Activated T-helper 17 cell treated with anti-CD3 and anti-CD28 coated beads, Interleukin-2, amount 50 U/mL, for 72 hours (primary cell): Measurements from ENCODE around the gene WWC1. TPM values are rescaled to one million over a fixed set of nuclear protein-coding genes. Genes with fewer than 3 reads are reported as not detected.
A peak's percentile ranks its signal among the peaks of the same experiment; 100 is the strongest.

ENCODE experiments used
- ATAC-seq: fragments of 150-1000 bp; cut with Tn5 transposase; replicated peaks from 2 replicates; pipeline ENCODE4 v1.10.0; 2021; ENCODE audit warnings: mild to moderate bottlenecking, moderate library complexity
- H3K27ac Mint-ChIP-seq: one replicate; pipeline ENCODE4 v1.8.0; 2022; ENCODE audit warnings: mixed read lengths
- H3K27me3 Mint-ChIP-seq: one replicate; pipeline ENCODE4 v1.8.0; 2022; ENCODE audit warnings: mixed read lengths
- H3K36me3 Mint-ChIP-seq: one replicate; pipeline ENCODE4 v1.8.0; 2022; ENCODE audit warnings: low read depth, mild to moderate bottlenecking, mixed read lengths
- H3K4me1 Mint-ChIP-seq: one replicate; pipeline ENCODE4 v1.8.0; 2022; ENCODE audit warnings: mixed read lengths
- H3K4me3 Mint-ChIP-seq: one replicate; pipeline ENCODE4 v1.8.0; 2022; ENCODE audit warnings: mild to moderate bottlenecking, mixed read lengths
- H3K9me3 Mint-ChIP-seq: one replicate; pipeline ENCODE4 v1.8.0; 2022; ENCODE audit warnings: mixed read lengths
- total RNA-seq, 2 donors: library from RNA; stranded (reverse); gene quantifications; one replicate each; pipeline ENCODE4 v1.2.3, GENCODE V29; 2022

WWC1 gene
- total RNA-seq, 2 donors from 2014 or later = 1.3 to 1.9 TPM

GRCh38 chr5:168407211-168407610 lies 115.8 kb downstream of the WWC1 start:
- Mint-ChIP-seq H3K27ac (no peak overlapping the region), H3K36me3 (peaks cover 5% of the 10 kb centered on the region), H3K4me1 (peaks cover 15% of the 10 kb centered on the region), H3K27me3 (peaks cover 4% of the 10 kb centered on the region), H3K9me3 (no peaks in the 10 kb centered on the region), H3K4me3 (no peak overlapping the region)
- peak; percentile 45 for ATAC-seq

- no peaks in the 10 kb centered on the region for H3K9me3 Mint-ChIP-seq
Measured at GRCh38 chr5:168408561-168409305, 117.3 kb downstream of the WWC1 start.

GRCh38 chr5:168409591-168410458 lies 118.4 kb downstream of the WWC1 start:
- H3K4me1 Mint-ChIP-seq = peaks cover 15% of the 10 kb centered on the region
- peaks cover 6% of the 10 kb centered on the region for H3K36me3 Mint-ChIP-seq
- peak overlapping the region; percentile 74 for H3K4me3 Mint-ChIP-seq
- H3K27me3 Mint-ChIP-seq = peaks cover 4% of the 10 kb centered on the region
- H3K9me3 Mint-ChIP-seq = no peaks in the 10 kb centered on the region
- ATAC-seq = peak; percentile 85
- H3K27ac Mint-ChIP-seq = peak overlapping the region; percentile 51

More at GRCh38 chr5:168408561-168409305, 117.3 kb downstream of the WWC1 start:
- ATAC-seq = no peak
- peak overlapping the region; percentile 74 for H3K4me3 Mint-ChIP-seq
- peaks cover 4% of the 10 kb centered on the region for H3K27me3 Mint-ChIP-seq
- no peak overlapping the region for H3K27ac Mint-ChIP-seq
- peaks cover 6% of the 10 kb centered on the region for H3K36me3 Mint-ChIP-seq
- H3K4me1 Mint-ChIP-seq = peaks cover 15% of the 10 kb centered on the region

GRCh38 chr5:168411871-168412270 lies 120.4 kb downstream of the WWC1 start:
- Mint-ChIP-seq H3K36me3 (peaks cover 6% of the 10 kb centered on the region), H3K27me3 (peaks cover 4% of the 10 kb centered on the region), H3K9me3 (no peaks in the 10 kb centered on the region), H3K27ac (no peak overlapping the region), H3K4me1 (peaks cover 15% of the 10 kb centered on the region), H3K4me3 (no peak overlapping the region)
- ATAC-seq = no peak

GRCh38 chr5:168413062-168413461 lies 121.6 kb downstream of the WWC1 start:
- Mint-ChIP-seq H3K36me3 (peaks cover 6% of the 10 kb centered on the region), H3K9me3 (no peaks in the 10 kb centered on the region), H3K27me3 (peaks cover 4% of the 10 kb centered on the region), H3K4me1 (peaks cover 15% of the 10 kb centered on the region), H3K4me3 (no peak overlapping the region), H3K27ac (no peak overlapping the region)
- ATAC-seq = no peak

GRCh38 chr5:168413596-168413995 lies 122.2 kb downstream of the WWC1 start:
- H3K36me3 Mint-ChIP-seq = peaks cover 6% of the 10 kb centered on the region
- no peak overlapping the region for H3K27ac Mint-ChIP-seq
- H3K4me3 Mint-ChIP-seq = no peak overlapping the region
- H3K9me3 Mint-ChIP-seq = no peaks in the 10 kb centered on the region
- H3K27me3 Mint-ChIP-seq = peaks cover 4% of the 10 kb centered on the region
- no peak for ATAC-seq
- peaks cover 15% of the 10 kb centered on the region for H3K4me1 Mint-ChIP-seq

- H3K9me3 Mint-ChIP-seq = no peaks in the 10 kb centered on the region
- H3K36me3 Mint-ChIP-seq = peaks cover 6% of the 10 kb centered on the region
- peaks cover 4% of the 10 kb centered on the region for H3K27me3 Mint-ChIP-seq
- H3K4me1 Mint-ChIP-seq = no peaks in the 10 kb centered on the region
- H3K4me3 Mint-ChIP-seq = no peak overlapping the region
- no peak overlapping the region for H3K27ac Mint-ChIP-seq
- ATAC-seq = no peak
Measured at GRCh38 chr5:168415401-168415800, 124.0 kb downstream of the WWC1 start.

GRCh38 chr5:168415971-168416370 lies 124.5 kb downstream of the WWC1 start:
- Mint-ChIP-seq H3K27ac (no peak overlapping the region), H3K36me3 (peaks cover 6% of the 10 kb centered on the region), H3K4me1 (no peaks in the 10 kb centered on the region), H3K27me3 (peaks cover 4% of the 10 kb centered on the region), H3K4me3 (no peak overlapping the region), H3K9me3 (no peaks in the 10 kb centered on the region)
- no peak for ATAC-seq

GRCh38 chr5:168417731-168418429 lies 126.4 kb downstream of the WWC1 start:
- no peak overlapping the region for H3K4me3 Mint-ChIP-seq
- H3K4me1 Mint-ChIP-seq = no peaks in the 10 kb centered on the region
- H3K9me3 Mint-ChIP-seq = no peaks in the 10 kb centered on the region
- H3K36me3 Mint-ChIP-seq = no peaks in the 10 kb centered on the region
- H3K27me3 Mint-ChIP-seq = no peaks in the 10 kb centered on the region
- H3K27ac Mint-ChIP-seq = no peak overlapping the region
- ATAC-seq = no peak

- no peaks in the 10 kb centered on the region for H3K36me3 Mint-ChIP-seq
- H3K4me3 Mint-ChIP-seq = no peak overlapping the region
- H3K27me3 Mint-ChIP-seq = no peaks in the 10 kb centered on the region
- ATAC-seq = no peak
- no peaks in the 10 kb centered on the region for H3K4me1 Mint-ChIP-seq
- H3K27ac Mint-ChIP-seq = no peak overlapping the region
- H3K9me3 Mint-ChIP-seq = no peaks in the 10 kb centered on the region
Measured at GRCh38 chr5:168420461-168420860, 129.0 kb downstream of the WWC1 start.

GRCh38 chr5:168422431-168422830 lies 131.0 kb downstream of the WWC1 start:
- H3K27me3 Mint-ChIP-seq = no peaks in the 10 kb centered on the region
- no peaks in the 10 kb centered on the region for H3K9me3 Mint-ChIP-seq
- no peak for ATAC-seq
- no peak overlapping the region for H3K4me3 Mint-ChIP-seq
- H3K4me1 Mint-ChIP-seq = no peaks in the 10 kb centered on the region
- no peak overlapping the region for H3K27ac Mint-ChIP-seq
- H3K36me3 Mint-ChIP-seq = no peaks in the 10 kb centered on the region

GRCh38 chr5:168423478-168423877 lies 132.0 kb downstream of the WWC1 start:
- H3K4me3 Mint-ChIP-seq = no peak overlapping the region
- no peaks in the 10 kb centered on the region for H3K27me3 Mint-ChIP-seq
- no peaks in the 10 kb centered on the region for H3K36me3 Mint-ChIP-seq
- H3K27ac Mint-ChIP-seq = no peak overlapping the region
- no peaks in the 10 kb centered on the region for H3K4me1 Mint-ChIP-seq
- H3K9me3 Mint-ChIP-seq = no peaks in the 10 kb centered on the region
- ATAC-seq = no peak

- Mint-ChIP-seq H3K4me3 (no peak overlapping the region), H3K9me3 (no peaks in the 10 kb centered on the region), H3K27me3 (no peaks in the 10 kb centered on the region), H3K4me1 (no peaks in the 10 kb centered on the region), H3K27ac (no peak overlapping the region), H3K36me3 (peaks cover 3% of the 10 kb centered on the region)
- ATAC-seq = no peak
Measured at GRCh38 chr5:168423971-168424370, 132.5 kb downstream of the WWC1 start.

- no peaks in the 10 kb centered on the region for H3K27me3 Mint-ChIP-seq
- H3K9me3 Mint-ChIP-seq = no peaks in the 10 kb centered on the region
- ATAC-seq = no peak
- no peaks in the 10 kb centered on the region for H3K4me1 Mint-ChIP-seq
- peaks cover 6% of the 10 kb centered on the region for H3K36me3 Mint-ChIP-seq
- no peak overlapping the region for H3K4me3 Mint-ChIP-seq
- no peak overlapping the region for H3K27ac Mint-ChIP-seq
Measured at GRCh38 chr5:168424594-168425323, 133.3 kb downstream of the WWC1 start.
